ENCODE results near the gene ALOX5.

ALOX5 gene

GRCh38 chr10:45424668-45425404 is 50.8 kb downstream of the ALOX5 start:
- DNase-seq (ENCODE audit: low read depth), result no peak

GRCh38 chr10:45425621-45426563 is 51.9 kb downstream of the ALOX5 start:
- DNase-seq (ENCODE audit: low read depth), result no peak

- no peak for DNase-seq (ENCODE audit: low read depth)
These were observed 53.4 kb downstream of the ALOX5 start for GRCh38 chr10:45427262-45427969.

- no peak for DNase-seq (ENCODE audit: low read depth)
These were observed 54.0 kb downstream of the ALOX5 start for GRCh38 chr10:45427970-45428366.

GRCh38 chr10:45428611-45429510 is 54.8 kb downstream of the ALOX5 start:
- DNase-seq (ENCODE audit: low read depth), result no peak

- no peak for DNase-seq (ENCODE audit: low read depth)
These were observed 55.8 kb downstream of the ALOX5 start for GRCh38 chr10:45429790-45430189.

- DNase-seq (ENCODE audit: low read depth), result no peak
These were observed 58.1 kb downstream of the ALOX5 start for GRCh38 chr10:45432113-45432512.

- DNase-seq (ENCODE audit: low read depth), result no peak
These were observed 58.9 kb downstream of the ALOX5 start for GRCh38 chr10:45432700-45433472.

GRCh38 chr10:45433716-45434469 is 59.9 kb downstream of the ALOX5 start:
- no peak for DNase-seq (ENCODE audit: low read depth)

- no peak for DNase-seq (ENCODE audit: low read depth)
These were observed 63.8 kb downstream of the ALOX5 start for GRCh38 chr10:45437587-45438465.

GRCh38 chr10:45438466-45439090 is 64.6 kb downstream of the ALOX5 start:
- DNase-seq (ENCODE audit: low read depth), result no peak

- no peak for DNase-seq (ENCODE audit: low read depth)
These were observed 65.3 kb downstream of the ALOX5 start for GRCh38 chr10:45439365-45439764.

- DNase-seq (ENCODE audit: low read depth), result no peak
These were observed 65.9 kb downstream of the ALOX5 start for GRCh38 chr10:45439873-45440272.

GRCh38 chr10:45440511-45441062 is 66.6 kb downstream of the ALOX5 start:
- DNase-seq (ENCODE audit: low read depth), result no peak

GRCh38 chr10:45441239-45442190 is 67.5 kb downstream of the ALOX5 start:
- no peak for DNase-seq (ENCODE audit: low read depth)

GRCh38 chr10:45442251-45442650 is 68.2 kb downstream of the ALOX5 start:
- DNase-seq (ENCODE audit: low read depth), result no peak

- no peak for DNase-seq (ENCODE audit: low read depth)
These were observed 68.6 kb downstream of the ALOX5 start for GRCh38 chr10:45442662-45443061.
